ENCODE measurements around the gene APOL1.
"Not testable (repeated sequence)": the region's sequence is repeated elsewhere in the genome, so short reads cannot be mapped to it uniquely, and the experiment has no call there.

Gene APOL1

DNA sequence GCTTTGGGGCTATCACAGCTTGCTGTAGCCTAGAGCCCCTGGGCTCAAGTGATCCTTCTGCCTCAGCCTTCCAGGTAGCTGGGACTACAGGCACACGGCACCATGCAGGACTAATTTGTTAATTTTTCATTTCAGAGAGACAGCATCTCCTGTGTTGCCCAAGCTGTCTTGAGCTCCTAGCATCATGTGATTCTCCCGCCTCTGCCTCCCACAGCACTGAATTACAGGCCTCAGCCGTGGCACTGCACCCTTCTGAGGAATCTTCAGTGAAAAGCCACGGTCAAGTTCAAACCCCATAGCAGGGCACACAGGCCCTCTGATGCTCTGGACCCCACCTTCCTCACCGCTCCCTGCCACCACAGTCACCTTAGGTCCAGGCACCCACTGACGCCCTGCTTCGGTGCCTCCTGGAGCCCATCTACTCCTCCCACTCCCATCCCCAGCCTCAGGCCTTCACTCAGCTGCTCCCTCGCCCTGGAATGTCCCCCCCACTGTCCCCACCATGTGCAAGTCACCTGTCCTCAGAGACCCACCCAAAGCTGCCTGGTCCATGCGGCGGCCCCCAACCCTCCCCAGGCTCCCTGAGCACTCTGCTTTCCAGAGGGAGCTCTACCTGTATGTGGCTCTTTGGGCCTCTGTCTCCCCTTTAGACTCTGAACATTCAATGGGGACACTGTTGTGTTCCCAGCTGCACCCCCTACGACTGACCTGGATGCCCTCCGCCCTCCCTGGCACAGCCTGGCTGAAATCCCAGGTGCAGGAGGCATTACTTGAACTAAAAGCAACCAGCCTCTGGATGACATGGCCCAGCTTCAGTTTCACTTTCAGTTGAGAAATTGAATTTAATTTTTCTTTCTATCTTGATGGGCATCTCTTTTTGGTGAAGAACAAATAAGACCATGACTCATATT is 15.2 kb upstream of the APOL1 start:
- peak overlapping the region; percentile 77 for H3K4me3 ChIP-seq (ENCODE audit: low read length)

DNA sequence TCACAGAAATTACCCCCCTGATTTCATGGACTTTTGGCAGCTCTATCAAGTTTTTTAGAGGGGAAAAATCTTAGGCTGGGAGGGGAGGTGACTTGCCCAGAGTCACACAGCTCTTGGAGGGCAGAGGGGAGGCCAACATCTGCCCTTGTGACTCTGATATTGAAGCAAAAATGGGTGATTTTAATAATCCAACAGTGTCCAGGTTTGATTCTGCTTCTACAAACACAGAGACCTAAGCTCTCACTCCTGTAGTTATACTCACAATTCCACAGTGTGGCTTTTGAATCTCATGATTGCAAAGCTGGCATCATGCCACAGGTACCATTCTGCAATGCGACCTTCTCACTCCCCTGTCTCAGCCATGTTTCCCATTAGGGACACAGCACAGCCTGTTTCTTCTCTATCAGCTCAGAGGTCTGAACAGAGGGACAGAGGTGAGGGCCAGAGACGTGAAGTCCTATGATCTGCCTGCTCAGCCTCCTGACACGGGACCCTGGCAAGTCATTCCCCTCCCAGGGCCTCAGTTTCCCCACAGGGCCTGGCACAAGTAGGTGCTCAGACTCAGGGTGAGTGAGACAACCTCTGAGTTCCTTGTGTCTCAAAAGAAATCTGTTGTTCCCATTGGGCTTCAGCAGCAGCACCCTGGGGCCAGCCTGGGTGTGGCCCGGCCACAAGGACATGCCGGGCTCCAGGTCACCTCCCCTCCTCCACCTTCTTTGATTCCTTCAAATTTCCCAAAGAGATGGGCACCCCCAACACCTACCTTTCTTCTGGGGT is 14.4 kb upstream of the APOL1 start:
- peak overlapping the region; percentile 84 for H3K9ac ChIP-seq (ENCODE audit: low read length)
- no peaks in the 10 kb centered on the region for H3K27me3 ChIP-seq (ENCODE audit: control insufficient read depth, insufficient read depth, low read length)
- no peaks in the 10 kb centered on the region for H3K9me3 ChIP-seq (ENCODE audit: control insufficient read depth, low read length)
- H3K4me1 ChIP-seq (ENCODE audit: control insufficient read depth, insufficient read depth, low read length), result peaks cover 35% of the 10 kb centered on the region
- H3K36me3 ChIP-seq (ENCODE audit: control insufficient read depth, insufficient read depth, low read length), result no peaks in the 10 kb centered on the region
- peak overlapping the region; percentile 77 for H3K4me3 ChIP-seq (ENCODE audit: low read length)

More for the DNA sequence above, 15.2 kb upstream of the APOL1 start:
- Histone ChIP-seq H3K9me3 (ENCODE audit: control insufficient read depth, low read length) (no peaks in the 10 kb centered on the region), H3K9ac (ENCODE audit: low read length) (peak overlapping the region; percentile 84), H3K4me1 (ENCODE audit: control insufficient read depth, insufficient read depth, low read length) (peaks cover 40% of the 10 kb centered on the region), H3K27me3 (ENCODE audit: control insufficient read depth, insufficient read depth, low read length) (no peaks in the 10 kb centered on the region), H3K36me3 (ENCODE audit: control insufficient read depth, insufficient read depth, low read length) (no peaks in the 10 kb centered on the region)

DNA sequence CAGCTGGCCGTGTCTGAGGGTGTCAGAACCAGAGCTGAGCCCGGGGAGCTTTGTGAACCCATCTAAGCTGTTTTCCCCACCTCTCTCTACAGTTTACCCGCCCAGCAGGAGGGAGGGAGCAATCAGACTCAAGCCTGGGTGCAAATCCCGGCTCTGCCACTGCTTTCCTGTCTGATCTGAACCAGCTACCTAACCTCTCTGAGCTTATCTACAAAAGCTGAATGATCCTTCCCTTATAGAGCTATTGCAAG is 13.9 kb upstream of the APOL1 start:
- H3K4me3 ChIP-seq (ENCODE audit: low read length), result peak overlapping the region; percentile 77
- H3K27me3 ChIP-seq (ENCODE audit: control insufficient read depth, insufficient read depth, low read length), result no peaks in the 10 kb centered on the region
- no peaks in the 10 kb centered on the region for H3K9me3 ChIP-seq (ENCODE audit: control insufficient read depth, low read length)
- peak overlapping the region; percentile 84 for H3K9ac ChIP-seq (ENCODE audit: low read length)
- H3K36me3 ChIP-seq (ENCODE audit: control insufficient read depth, insufficient read depth, low read length), result no peaks in the 10 kb centered on the region
- peaks cover 35% of the 10 kb centered on the region for H3K4me1 ChIP-seq (ENCODE audit: control insufficient read depth, insufficient read depth, low read length)

DNA sequence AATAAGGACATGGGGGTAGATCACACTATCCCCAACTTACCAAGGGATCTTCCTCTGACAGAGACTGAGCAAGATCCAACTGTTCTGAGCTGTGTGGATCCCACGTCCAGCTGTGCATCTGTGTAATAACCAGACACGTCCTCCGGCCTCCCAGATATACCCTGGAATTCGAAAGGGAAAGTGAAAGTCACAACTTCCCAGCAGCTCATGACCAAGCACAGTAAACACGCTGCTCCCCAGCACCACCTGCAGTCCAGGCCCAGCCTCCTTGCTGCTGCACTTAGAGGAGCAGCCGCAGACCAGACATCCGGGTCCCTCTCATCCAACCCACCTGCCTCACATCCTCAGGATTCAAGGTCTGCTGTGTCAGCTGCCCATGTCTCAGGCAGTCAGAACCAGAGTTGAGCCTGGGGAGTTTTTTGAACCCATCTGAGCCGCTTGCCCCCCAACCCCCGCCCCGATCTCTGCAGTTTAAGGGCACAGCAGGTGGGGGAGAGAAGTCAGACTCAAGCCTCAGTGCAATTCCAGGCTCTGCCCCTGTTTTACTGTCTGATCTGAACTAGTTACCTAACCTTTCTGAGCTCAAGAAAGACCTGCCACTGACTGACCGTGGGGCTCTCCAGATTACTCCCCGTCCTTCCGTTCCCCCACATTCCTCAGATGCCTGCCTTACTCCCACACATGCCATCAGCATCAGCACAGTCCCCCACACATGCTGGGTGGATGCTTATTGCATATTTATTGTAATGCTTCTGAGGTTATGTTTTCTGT is 13.3 kb upstream of the APOL1 start, which contains the start of gene APOL2:
Gene APOL2, minus strand, starts transcription at position 127 of the 771 bp plus-strand sequence. CDS start 6,365 bp downstream, outside the sequence.
- H3K27me3 ChIP-seq (ENCODE audit: control insufficient read depth, insufficient read depth, low read length), result no peaks in the 10 kb centered on the region
- no peaks in the 10 kb centered on the region for H3K9me3 ChIP-seq (ENCODE audit: control insufficient read depth, low read length)
- H3K4me1 ChIP-seq (ENCODE audit: control insufficient read depth, insufficient read depth, low read length), result peaks cover 34% of the 10 kb centered on the region
- H3K9ac ChIP-seq (ENCODE audit: low read length), result peak within 1 kb of the TSS; percentile 84
- no peaks in the 10 kb centered on the region for H3K36me3 ChIP-seq (ENCODE audit: control insufficient read depth, insufficient read depth, low read length)
- peak within 1 kb of the TSS; percentile 77 for H3K4me3 ChIP-seq (ENCODE audit: low read length)

DNA sequence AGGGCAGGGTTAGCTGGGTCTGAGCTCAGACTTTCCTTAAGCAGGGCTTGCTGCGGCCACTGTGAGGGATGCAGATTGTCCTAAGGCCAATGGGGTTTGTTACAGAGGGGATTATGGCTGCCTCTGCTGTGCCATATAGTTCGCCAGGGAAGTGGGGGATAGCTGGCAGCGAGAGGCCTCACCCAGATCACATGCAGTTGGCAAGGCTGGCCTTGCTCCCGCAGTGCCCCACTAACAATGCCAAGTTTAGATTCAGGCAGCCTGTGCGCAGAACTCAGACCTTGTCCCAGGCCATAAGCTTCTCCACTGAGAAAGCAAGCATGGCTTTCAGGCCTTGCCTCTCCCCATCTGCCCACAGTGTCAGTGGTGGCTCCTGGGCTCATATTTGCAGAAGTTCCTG is 8.9 kb upstream of the APOL1 start:
- Histone ChIP-seq H3K9ac (ENCODE audit: low read length) (no peak overlapping the region), H3K4me1 (ENCODE audit: control insufficient read depth, insufficient read depth, low read length) (peaks cover 5% of the 10 kb centered on the region), H3K9me3 (ENCODE audit: control insufficient read depth, low read length) (no peaks in the 10 kb centered on the region), H3K27me3 (ENCODE audit: control insufficient read depth, insufficient read depth, low read length) (no peaks in the 10 kb centered on the region), H3K4me3 (ENCODE audit: low read length) (no peak overlapping the region), H3K36me3 (ENCODE audit: control insufficient read depth, insufficient read depth, low read length) (no peaks in the 10 kb centered on the region)

DNA sequence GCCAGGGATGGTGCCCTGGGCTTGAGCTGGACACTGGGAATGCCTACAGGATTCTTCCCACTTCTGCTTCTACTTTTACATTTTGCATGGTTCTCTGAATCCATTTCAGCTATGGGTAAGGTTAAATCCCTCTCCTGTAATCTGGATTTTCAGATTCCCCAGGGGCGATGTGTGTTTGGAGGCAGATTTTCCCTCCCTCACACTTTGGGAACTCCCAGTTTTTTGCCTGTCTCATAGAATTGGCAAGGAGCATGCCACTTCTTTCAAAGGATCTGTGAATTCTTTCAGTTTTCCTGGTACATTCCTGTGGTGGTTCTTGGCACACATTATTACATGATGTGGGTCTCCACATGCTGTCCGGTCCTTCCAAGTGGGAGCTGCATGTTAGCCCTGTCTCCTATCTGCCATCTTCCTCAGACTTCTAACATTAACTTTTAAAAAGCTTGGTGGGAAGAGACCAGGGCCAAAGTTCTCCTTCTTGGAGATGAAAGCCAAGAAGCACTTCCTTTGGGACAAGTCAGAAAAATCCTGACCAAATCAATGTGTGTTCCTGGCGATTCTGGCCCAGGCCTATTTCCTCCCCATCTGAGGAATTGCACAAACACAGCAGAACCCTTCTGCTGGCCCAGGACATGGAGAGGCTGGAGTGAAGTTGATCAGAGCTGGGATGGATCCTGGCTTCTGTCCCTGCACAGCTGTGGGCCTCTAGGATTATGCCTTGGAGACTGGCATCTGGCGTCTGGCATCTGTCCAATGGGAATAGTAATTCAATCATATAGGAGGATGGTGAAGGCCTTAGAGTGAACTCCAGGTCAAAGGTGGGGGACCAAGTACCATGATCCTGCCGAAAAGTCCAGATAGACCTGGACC is 8.2 kb upstream of the APOL1 start:
- no peaks in the 10 kb centered on the region for H3K9me3 ChIP-seq (ENCODE audit: control insufficient read depth, low read length)
- H3K4me1 ChIP-seq (ENCODE audit: control insufficient read depth, insufficient read depth, low read length), result peaks cover 7% of the 10 kb centered on the region
- H3K4me3 ChIP-seq (ENCODE audit: low read length), result no peak overlapping the region
- no peaks in the 10 kb centered on the region for H3K27me3 ChIP-seq (ENCODE audit: control insufficient read depth, insufficient read depth, low read length)
- H3K9ac ChIP-seq (ENCODE audit: low read length), result no peak overlapping the region
- H3K36me3 ChIP-seq (ENCODE audit: control insufficient read depth, insufficient read depth, low read length), result no peaks in the 10 kb centered on the region

DNA sequence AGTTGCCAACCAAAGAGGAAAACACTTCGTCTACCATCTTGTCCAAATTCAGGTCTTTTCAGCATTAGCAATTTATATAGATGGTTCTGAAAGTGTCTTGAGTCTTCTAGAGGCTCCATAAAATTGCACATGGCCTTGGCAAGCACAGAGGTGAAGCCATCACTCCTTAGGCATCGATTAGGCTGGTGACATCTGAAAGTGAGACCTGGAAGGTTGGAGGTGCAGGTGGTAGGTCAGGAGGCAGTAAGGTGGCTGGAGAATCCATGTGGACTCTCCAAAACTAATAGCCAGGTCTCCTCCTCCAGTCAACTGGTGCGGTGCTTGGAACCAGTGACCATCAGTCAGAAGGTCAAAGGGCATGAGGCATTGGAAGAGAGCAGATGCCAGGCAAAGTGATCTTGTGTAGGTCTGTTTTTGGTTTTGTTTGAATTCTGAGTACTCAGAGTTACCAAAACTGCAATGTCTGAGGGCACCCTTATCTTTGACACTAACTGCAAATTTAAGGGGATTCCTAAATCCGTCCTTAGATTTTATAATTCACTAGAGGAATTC is 7.1 kb upstream of the APOL1 start:
- Histone ChIP-seq H3K27me3 (ENCODE audit: control insufficient read depth, insufficient read depth, low read length) (no peaks in the 10 kb centered on the region), H3K4me3 (ENCODE audit: low read length) (no peak overlapping the region), H3K9ac (ENCODE audit: low read length) (no peak overlapping the region), H3K36me3 (ENCODE audit: control insufficient read depth, insufficient read depth, low read length) (no peaks in the 10 kb centered on the region), H3K9me3 (ENCODE audit: control insufficient read depth, low read length) (no peaks in the 10 kb centered on the region), H3K4me1 (ENCODE audit: control insufficient read depth, insufficient read depth, low read length) (peaks cover 15% of the 10 kb centered on the region)

DNA sequence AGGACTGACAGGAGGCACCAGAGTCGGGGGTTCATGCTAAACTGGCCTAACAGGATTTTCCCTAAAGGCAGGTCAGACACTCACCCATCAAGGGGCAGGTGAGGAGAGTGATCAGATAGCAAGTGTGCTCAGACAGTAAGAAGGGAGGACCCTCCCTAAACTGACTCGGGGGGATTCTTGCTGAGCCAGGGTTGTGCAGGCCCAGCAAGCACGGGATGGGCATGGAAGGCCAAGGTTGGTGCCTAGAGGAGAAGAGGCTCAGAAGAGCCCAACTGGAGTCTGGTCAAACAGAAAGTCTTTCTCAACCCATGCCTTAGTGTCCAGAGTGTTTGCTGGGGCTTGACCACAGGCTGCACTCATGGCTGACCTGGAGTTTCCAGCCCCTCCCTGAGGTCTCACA is 6.2 kb upstream of the APOL1 start:
- no peaks in the 10 kb centered on the region for H3K9me3 ChIP-seq (ENCODE audit: control insufficient read depth, low read length)
- no peak overlapping the region for H3K4me3 ChIP-seq (ENCODE audit: low read length)
- no peaks in the 10 kb centered on the region for H3K36me3 ChIP-seq (ENCODE audit: control insufficient read depth, insufficient read depth, low read length)
- peaks cover 18% of the 10 kb centered on the region for H3K4me1 ChIP-seq (ENCODE audit: control insufficient read depth, insufficient read depth, low read length)
- no peak overlapping the region for H3K9ac ChIP-seq (ENCODE audit: low read length)
- no peaks in the 10 kb centered on the region for H3K27me3 ChIP-seq (ENCODE audit: control insufficient read depth, insufficient read depth, low read length)

DNA sequence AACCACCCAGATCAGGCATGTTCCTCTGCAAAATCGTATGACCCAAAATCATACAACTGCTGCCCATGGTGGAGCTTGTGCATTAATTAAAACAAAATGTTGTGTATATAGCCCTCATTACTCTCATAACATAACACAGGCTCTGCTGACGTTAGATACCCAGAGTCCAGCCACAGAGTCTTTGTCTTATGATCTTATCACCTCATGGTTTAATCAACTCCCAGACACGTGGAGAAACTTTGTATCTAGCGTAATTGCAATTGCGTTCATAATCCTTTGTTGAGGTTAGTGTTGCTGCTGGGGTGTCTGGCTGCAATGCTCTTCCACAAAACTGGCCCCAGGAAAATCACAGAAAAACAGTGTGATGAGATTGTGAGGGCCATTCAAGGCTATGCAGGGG is 5.0 kb upstream of the APOL1 start:
- no peaks in the 10 kb centered on the region for H3K27me3 ChIP-seq (ENCODE audit: control insufficient read depth, insufficient read depth, low read length)
- H3K9me3 ChIP-seq (ENCODE audit: control insufficient read depth, low read length), result no peaks in the 10 kb centered on the region
- H3K4me3 ChIP-seq (ENCODE audit: low read length), result no peak overlapping the region
- H3K4me1 ChIP-seq (ENCODE audit: control insufficient read depth, insufficient read depth, low read length), result peaks cover 24% of the 10 kb centered on the region
- H3K9ac ChIP-seq (ENCODE audit: low read length), result no peak overlapping the region
- H3K36me3 ChIP-seq (ENCODE audit: control insufficient read depth, insufficient read depth, low read length), result no peaks in the 10 kb centered on the region

DNA sequence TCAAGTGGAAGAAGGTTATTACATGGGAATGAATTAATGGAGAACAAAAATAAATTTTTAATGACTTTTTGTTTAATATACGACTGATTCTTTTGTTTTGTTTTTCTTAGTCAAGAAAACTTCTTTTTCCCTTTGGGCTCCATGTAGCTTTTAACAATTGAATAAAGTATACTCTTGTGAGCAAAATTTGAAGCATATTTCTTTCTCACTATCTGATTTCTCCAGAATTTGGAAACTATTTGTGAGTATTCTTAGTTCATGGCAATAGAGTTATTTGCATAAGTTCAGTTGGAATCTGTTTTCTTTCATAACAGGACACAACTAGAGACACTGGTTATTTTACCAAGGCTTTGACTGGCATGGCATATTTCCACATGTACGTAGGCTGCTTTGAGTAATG is 3.8 kb upstream of the APOL1 start:
- Histone ChIP-seq H3K9ac (ENCODE audit: low read length) (no peak overlapping the region), H3K27me3 (ENCODE audit: control insufficient read depth, insufficient read depth, low read length) (no peaks in the 10 kb centered on the region), H3K9me3 (ENCODE audit: control insufficient read depth, low read length) (no peaks in the 10 kb centered on the region), H3K4me1 (ENCODE audit: control insufficient read depth, insufficient read depth, low read length) (peaks cover 33% of the 10 kb centered on the region), H3K4me3 (ENCODE audit: low read length) (no peak overlapping the region), H3K36me3 (ENCODE audit: control insufficient read depth, insufficient read depth, low read length) (no peaks in the 10 kb centered on the region)

DNA sequence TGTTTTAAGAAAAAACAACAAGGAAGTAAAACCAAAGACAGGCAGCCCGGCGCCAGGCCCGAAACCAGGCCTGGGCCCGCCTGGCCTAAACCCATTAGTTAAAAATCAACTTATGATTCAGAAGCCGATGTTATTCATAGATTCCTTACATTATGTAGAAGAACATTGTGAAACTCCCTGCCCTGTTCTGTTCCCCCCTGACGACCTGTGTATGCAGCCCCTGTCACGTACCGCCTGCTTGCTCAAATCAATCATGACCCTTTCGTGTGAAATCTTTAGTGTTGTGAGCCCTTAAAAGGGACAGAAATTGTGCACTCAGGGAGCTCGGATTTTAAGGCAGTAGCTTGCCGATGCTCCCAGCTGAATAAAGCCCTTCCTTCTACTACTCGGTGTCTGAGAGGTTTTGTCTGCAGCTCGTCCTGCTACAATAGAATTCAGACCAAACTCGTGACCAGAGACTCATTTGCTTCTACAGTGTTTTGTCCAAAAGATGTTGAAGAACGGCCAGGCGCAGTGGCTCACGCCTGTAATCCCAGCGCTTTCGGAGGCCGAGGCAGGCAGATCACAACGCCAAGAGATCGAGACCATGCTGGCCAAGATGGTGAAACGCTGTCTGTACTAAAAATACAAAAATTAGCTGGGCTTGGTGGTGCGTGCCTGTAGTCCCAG is 2.5 kb upstream of the APOL1 start:
- peak overlapping the region; percentile 22 for H3K9ac ChIP-seq (ENCODE audit: low read length)
- H3K4me1 ChIP-seq (ENCODE audit: control insufficient read depth, insufficient read depth, low read length), result peaks cover 45% of the 10 kb centered on the region
- H3K9me3 ChIP-seq (ENCODE audit: control insufficient read depth, low read length); H3K4me3 ChIP-seq (ENCODE audit: low read length); H3K36me3 ChIP-seq (ENCODE audit: control insufficient read depth, insufficient read depth, low read length); H3K27me3 ChIP-seq (ENCODE audit: control insufficient read depth, insufficient read depth, low read length): not testable (repeated sequence)
